HL-60/S4 (cell line): ENCODE results near the gene FREM1.

Source experiments
- in situ Hi-C: fragments of 300-500 bp; cut with MboI; formaldehyde crosslinking; loops from 2 replicates; pipeline ENCODE4 v1.14.3; 2022; ENCODE audit warnings: low sequenced_read_pairs

Gene FREM1

GRCh38 chr9:14713187-14713767 lies 197.0 kb downstream of the FREM1 start:
- in situ Hi-C loops: no loop called here

GRCh38 chr9:14710804-14711203 lies 199.4 kb downstream of the FREM1 start:
- in situ Hi-C loops: no loop called here

GRCh38 chr9:14706530-14707140 lies 203.6 kb downstream of the FREM1 start:
- in situ Hi-C loops: no loop called here

- in situ Hi-C loops: no loop called here
Measured at GRCh38 chr9:14705079-14705478, 205.1 kb downstream of the FREM1 start.

GRCh38 chr9:14704281-14704680 lies 205.9 kb downstream of the FREM1 start:
- in situ Hi-C loops: no loop called here

- in situ Hi-C loops: no loop called here
Measured at GRCh38 chr9:14702200-14702720, 208.0 kb downstream of the FREM1 start.

GRCh38 chr9:14693251-14693861 lies 216.9 kb downstream of the FREM1 start, which contains the start of gene ZDHHC21:
ZDHHC21 (minus strand) TSS chr9:14693432; CDS start chr9:14674340, 19,092 bp downstream.
- in situ Hi-C loops: no loop called here

GRCh38 chr9:14692470-14693250 lies 217.6 kb downstream of the FREM1 start:
- in situ Hi-C loops: no loop called here

- in situ Hi-C loops: no loop called here
Measured at GRCh38 chr9:14690948-14691730, 219.1 kb downstream of the FREM1 start.

GRCh38 chr9:14687042-14687719 lies 223.0 kb downstream of the FREM1 start:
- in situ Hi-C loops: no loop called here

GRCh38 chr9:14686168-14686567 lies 224.1 kb downstream of the FREM1 start:
- in situ Hi-C loops: no loop called here
